GM10248 (cell line): ENCODE results near the gene PON1.

Experiments
- CTCF ChIA-PET: fragments of 300-600 bp; sonication (Branson Sonifier 250); formaldehyde crosslinking; extraction: SDS; loops from one replicate; lab custom pipeline; 2021; ENCODE audit warnings: antibody characterized with exemption; lab: Yijun Ruan, JAX
- POLR2A ChIA-PET: fragments of 350-650 bp; sonication (Branson Sonifier 250); formaldehyde crosslinking; extraction: SDS; loops from one replicate; lab custom pipeline; 2020; ENCODE audit warnings: antibody characterized with exemption; lab: Yijun Ruan, JAX
- DNase-seq: peaks from one replicate; pipeline ENCODE4 v3.0.0; 2012; ENCODE audit errors: extremely low spot score
- TF ChIP-seq, protein P1 (sequence below): IDR thresholded peaks from 2 replicates; pipeline ENCODE4 v1.5.1; 2012; ENCODE audit warnings: mild to moderate bottlenecking, low read depth; ENCODE audit errors: extremely low read depth, missing control alignments, control extremely low read depth

Gene PON1

GRCh38 chr7:95330961-95331337, 6.6 kb upstream of the PON1 start:
- CTCF ChIA-PET: no interaction called here
- no peak for DNase-seq
- TF ChIP-seq, protein P1, sequence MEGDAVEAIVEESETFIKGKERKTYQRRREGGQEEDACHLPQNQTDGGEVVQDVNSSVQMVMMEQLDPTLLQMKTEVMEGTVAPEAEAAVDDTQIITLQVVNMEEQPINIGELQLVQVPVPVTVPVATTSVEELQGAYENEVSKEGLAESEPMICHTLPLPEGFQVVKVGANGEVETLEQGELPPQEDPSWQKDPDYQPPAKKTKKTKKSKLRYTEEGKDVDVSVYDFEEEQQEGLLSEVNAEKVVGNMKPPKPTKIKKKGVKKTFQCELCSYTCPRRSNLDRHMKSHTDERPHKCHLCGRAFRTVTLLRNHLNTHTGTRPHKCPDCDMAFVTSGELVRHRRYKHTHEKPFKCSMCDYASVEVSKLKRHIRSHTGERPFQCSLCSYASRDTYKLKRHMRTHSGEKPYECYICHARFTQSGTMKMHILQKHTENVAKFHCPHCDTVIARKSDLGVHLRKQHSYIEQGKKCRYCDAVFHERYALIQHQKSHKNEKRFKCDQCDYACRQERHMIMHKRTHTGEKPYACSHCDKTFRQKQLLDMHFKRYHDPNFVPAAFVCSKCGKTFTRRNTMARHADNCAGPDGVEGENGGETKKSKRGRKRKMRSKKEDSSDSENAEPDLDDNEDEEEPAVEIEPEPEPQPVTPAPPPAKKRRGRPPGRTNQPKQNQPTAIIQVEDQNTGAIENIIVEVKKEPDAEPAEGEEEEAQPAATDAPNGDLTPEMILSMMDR: no peak
- POLR2A ChIA-PET: no interaction called here

DNA sequence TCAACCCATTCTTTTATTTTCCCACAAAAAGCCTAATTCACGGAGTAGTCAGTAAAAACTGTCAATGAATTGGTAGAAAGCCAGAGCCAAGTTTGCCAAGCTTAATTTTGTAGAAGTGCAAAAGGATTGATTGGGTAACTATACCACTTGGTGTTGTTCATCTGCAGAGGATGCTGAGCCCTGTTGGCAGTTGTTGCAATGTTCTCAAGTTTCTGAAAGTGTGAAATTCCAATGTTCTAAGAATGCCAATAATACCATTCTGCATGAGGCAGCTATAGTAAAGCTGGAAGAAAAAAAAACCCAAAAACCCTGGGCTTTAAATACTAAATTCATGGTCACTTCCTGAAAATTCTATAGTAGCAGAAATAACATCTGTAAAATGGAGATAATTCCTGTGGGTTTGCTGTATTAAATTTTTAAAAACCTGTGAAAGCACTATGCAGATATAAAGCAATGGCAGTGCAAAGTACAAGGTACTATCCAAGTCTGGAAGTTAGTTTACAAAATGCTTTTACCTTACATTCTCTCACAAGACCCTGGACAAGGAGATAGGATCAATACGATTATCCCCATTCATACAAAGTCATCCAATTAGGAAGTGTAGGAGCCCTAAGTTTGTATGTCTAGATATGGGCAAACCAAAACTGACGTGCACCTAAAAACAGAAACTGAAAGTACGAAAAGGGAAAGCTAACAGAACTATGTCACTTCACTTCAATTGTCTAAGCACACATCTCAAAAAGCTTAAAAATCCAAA, 6.0 kb upstream of the PON1 start:
- TF ChIP-seq, protein P1: no peak
- peak; percentile 33 for DNase-seq
- POLR2A ChIA-PET: no interaction called here
- CTCF ChIA-PET: no interaction called here

- TF ChIP-seq, protein P1: no peak
- DNase-seq: no peak
- POLR2A ChIA-PET: no interaction called here
- CTCF ChIA-PET: interaction anchor here (1.6 kb wide), 1 partner anchor 9 kb away, joined by 5 read pairs; no protein-coding TSS in a partner anchor
Observed at GRCh38 chr7:95327356-95327755, 3.0 kb upstream of the PON1 start.

GRCh38 chr7:95323410-95324129, 762 bp downstream of the PON1 start:
- DNase-seq: no peak
- ChIA-PET POLR2A (no interaction called here), CTCF (interaction anchor here (0.9 to 1.3 kb wide), 3 partner anchors 12 to 153 kb away, joined by 3 read pairs; no protein-coding TSS in a partner anchor)
- TF ChIP-seq, protein P1: no peak

DNA sequence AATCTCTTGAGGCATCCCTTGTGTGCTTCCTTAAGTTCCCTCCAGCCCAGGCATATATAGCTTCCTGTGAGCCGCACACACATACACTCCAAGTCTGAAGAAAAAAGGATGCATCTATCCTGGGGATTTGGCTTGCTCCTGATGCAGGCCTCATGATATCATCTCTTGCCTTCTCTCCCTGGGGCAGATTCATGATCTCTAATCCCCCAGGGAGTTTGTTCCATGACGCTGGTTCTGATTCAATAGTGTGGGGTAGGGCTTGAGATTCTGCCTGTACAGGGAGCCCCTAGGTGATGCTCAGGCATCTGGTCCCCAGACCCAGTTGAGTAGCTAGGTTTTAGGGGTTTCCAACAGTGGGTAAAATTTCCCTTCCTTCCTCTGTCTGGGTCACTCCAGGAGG, 1.5 kb downstream of the PON1 start:
- ChIA-PET CTCF (interaction anchor here (0.9 to 1.1 kb wide), 2 partner anchors 13 to 154 kb away, joined by 3 read pairs; no protein-coding TSS in a partner anchor), POLR2A (no interaction called here)
- no peak for DNase-seq
- TF ChIP-seq, protein P1: no peak

GRCh38 chr7:95322396-95322795, 1.9 kb downstream of the PON1 start:
- TF ChIP-seq, protein P1: no peak
- ChIA-PET POLR2A (no interaction called here), CTCF (no interaction called here)
- no peak for DNase-seq
